ENCODE data around the gene PLVAP. TPM values are rescaled to one million over a fixed set of nuclear protein-coding genes. Genes with fewer than 3 reads are reported as not detected.
A peak's percentile ranks its signal among the peaks of the same experiment; 100 is the strongest.

Gene PLVAP
- total and polyA plus RNA-seq, 9 of the 15 experiments (the other 6 are each of a cell fraction or from before 2014, with no cell fraction given) = 0.09 to 0.84 (median 0.51) TPM; not detected in 4

DNA sequence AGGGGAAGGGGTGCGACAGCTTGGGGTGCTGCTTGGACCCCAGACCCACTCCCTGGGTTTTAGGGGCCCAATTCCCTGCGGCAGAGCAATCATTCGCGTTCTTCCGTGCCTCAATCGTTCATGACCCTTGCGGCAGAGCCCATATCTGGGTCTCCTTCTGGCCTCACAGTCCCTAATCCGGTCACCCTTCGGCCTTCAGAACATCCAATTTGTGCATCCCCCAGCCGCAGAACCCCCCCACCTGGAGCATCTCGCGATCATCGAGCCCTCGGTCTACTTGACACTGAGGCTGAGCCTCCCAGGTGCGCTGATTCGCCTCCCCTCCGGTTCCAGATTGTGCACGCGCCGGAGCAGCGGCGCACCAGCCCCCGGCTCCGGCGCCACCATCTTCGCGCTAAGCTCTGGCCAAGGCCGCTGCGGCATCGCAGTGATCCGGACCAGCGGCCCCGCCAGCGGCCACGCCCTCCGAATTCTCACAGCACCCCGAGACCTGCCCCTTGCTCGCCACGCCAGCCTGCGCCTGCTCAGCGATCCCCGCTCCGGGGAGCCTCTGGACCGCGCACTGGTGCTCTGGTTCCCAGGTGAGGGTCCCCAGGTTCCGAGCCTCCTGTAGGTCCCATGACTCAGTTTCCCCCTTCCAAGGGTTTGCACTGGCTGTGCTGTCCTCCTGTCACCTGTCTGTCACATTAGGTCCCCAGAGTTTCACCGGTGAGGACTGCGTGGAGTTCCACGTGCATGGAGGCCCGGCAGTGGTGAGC lies 39.3 kb downstream of the PLVAP start (continued):
- TF ChIP-seq, protein P1, sequence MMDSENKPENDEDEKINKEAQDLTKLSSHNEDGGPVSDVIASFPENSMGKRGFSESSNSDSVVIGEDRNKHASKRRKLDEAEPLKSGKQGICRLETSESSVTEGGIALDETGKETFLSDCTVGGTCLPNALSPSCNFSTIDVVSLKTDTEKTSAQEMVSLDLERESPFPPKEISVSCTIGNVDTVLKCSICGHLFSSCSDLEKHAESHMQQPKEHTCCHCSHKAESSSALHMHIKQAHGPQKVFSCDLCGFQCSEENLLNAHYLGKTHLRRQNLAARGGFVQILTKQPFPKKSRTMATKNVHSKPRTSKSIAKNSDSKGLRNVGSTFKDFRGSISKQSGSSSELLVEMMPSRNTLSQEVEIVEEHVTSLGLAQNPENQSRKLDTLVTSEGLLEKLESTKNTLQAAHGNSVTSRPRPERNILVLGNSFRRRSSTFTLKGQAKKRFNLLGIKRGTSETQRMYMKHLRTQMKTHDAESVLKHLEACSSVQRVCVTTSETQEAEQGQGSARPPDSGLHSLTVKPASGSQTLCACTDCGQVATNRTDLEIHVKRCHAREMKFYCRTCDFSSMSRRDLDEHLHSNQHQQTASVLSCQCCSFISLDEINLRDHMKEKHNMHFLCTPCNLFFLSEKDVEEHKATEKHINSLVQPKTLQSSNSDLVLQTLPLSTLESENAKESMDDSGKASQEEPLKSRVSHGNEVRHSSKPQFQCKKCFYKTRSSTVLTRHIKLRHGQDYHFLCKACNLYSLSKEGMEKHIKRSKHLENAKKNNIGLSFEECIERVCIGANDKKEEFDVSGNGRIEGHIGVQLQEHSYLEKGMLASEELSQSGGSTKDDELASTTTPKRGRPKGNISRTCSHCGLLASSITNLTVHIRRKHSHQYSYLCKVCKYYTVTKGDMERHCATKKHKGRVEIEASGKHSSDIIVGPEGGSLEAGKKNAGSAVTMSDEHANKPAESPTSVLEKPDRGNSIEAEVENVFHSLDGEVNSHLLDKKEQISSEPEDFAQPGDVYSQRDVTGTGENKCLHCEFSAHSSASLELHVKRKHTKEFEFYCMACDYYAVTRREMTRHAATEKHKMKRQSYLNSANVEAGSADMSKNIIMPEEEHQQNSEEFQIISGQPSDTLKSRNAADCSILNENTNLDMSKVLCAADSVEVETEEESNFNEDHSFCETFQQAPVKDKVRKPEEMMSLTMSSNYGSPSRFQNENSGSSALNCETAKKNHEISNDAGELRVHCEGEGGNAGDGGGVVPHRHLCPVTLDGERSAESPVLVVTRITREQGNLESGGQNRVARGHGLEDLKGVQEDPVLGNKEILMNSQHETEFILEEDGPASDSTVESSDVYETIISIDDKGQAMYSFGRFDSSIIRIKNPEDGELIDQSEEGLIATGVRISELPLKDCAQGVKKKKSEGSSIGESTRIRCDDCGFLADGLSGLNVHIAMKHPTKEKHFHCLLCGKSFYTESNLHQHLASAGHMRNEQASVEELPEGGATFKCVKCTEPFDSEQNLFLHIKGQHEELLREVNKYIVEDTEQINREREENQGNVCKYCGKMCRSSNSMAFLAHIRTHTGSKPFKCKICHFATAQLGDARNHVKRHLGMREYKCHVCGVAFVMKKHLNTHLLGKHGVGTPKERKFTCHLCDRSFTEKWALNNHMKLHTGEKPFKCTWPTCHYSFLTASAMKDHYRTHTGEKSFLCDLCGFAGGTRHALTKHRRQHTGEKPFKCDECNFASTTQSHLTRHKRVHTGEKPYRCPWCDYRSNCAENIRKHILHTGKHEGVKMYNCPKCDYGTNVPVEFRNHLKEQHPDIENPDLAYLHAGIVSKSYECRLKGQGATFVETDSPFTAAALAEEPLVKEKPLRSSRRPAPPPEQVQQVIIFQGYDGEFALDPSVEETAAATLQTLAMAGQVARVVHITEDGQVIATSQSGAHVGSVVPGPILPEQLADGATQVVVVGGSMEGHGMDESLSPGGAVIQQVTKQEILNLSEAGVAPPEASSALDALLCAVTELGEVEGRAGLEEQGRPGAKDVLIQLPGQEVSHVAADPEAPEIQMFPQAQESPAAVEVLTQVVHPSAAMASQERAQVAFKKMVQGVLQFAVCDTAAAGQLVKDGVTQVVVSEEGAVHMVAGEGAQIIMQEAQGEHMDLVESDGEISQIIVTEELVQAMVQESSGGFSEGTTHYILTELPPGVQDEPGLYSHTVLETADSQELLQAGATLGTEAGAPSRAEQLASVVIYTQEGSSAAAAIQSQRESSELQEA (IDR thresholded peaks at IDR 0.05; ENCODE audit: low read depth) = no peak
- TF ChIP-seq SREBF1 (IDR thresholded peaks at IDR 0.05; ENCODE audit: borderline replicate concordance, low read depth, low read length) (no peak), HDAC6 (IDR thresholded peaks at IDR 0.05; ENCODE audit: low read depth, low read length) (no peak), POLR2G (IDR thresholded peaks at IDR 0.05; ENCODE audit: low read depth, low read length) (peak; percentile 77), ZNF174 (CRISPR knock-in tag; IDR thresholded peaks at IDR 0.05) (no peak), KDM2B (CRISPR knock-in tag; IDR thresholded peaks at IDR 0.05) (peak; percentile 24; the same call in 1 of the 2 replicates), NR4A1 (CRISPR knock-in tag; IDR thresholded peaks at IDR 0.05) (0 out of 2 replicates have a peak, but pooled peaks have one; percentile 32), NR4A1 (tag; IDR thresholded peaks at IDR 0.05) (no peak), ZNF764 (CRISPR knock-in tag; IDR thresholded peaks at IDR 0.05; ENCODE audit: low read depth) (0 out of 2 replicates have a peak, but pooled peaks have one; percentile 45), TCF3 (CRISPR knock-in tag; IDR thresholded peaks at IDR 0.05) (no peak), LEF1 (IDR thresholded peaks at IDR 0.05) (no peak)
- TF ChIP-seq, protein P2, sequence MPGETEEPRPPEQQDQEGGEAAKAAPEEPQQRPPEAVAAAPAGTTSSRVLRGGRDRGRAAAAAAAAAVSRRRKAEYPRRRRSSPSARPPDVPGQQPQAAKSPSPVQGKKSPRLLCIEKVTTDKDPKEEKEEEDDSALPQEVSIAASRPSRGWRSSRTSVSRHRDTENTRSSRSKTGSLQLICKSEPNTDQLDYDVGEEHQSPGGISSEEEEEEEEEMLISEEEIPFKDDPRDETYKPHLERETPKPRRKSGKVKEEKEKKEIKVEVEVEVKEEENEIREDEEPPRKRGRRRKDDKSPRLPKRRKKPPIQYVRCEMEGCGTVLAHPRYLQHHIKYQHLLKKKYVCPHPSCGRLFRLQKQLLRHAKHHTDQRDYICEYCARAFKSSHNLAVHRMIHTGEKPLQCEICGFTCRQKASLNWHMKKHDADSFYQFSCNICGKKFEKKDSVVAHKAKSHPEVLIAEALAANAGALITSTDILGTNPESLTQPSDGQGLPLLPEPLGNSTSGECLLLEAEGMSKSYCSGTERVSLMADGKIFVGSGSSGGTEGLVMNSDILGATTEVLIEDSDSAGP (CRISPR knock-in tag; IDR thresholded peaks at IDR 0.05) = no peak; the same call in 1 of the 2 replicates
- TF ChIP-seq, protein P3, sequence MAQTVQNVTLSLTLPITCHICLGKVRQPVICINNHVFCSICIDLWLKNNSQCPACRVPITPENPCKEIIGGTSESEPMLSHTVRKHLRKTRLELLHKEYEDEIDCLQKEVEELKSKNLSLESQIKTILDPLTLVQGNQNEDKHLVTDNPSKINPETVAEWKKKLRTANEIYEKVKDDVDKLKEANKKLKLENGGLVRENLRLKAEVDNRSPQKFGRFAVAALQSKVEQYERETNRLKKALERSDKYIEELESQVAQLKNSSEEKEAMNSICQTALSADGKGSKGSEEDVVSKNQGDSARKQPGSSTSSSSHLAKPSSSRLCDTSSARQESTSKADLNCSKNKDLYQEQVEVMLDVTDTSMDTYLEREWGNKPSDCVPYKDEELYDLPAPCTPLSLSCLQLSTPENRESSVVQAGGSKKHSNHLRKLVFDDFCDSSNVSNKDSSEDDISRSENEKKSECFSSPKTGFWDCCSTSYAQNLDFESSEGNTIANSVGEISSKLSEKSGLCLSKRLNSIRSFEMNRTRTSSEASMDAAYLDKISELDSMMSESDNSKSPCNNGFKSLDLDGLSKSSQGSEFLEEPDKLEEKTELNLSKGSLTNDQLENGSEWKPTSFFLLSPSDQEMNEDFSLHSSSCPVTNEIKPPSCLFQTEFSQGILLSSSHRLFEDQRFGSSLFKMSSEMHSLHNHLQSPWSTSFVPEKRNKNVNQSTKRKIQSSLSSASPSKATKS (CRISPR knock-in tag; IDR thresholded peaks at IDR 0.05) = no peak

Measured in K562 (cell line).